ENCODE measurements around the gene NOPCHAP1. TPM values are rescaled to one million over a fixed set of nuclear protein-coding genes. Genes with fewer than 3 reads are reported as not detected.

The NOPCHAP1 gene
- total RNA-seq, 1 experiment from 2014 or later, result 25.6 TPM

GRCh38 chr12:105026411-105026810 lies 40.3 kb downstream of the NOPCHAP1 start:
- no peak for TF ChIP-seq MAX (IDR thresholded peaks at IDR 0.05)
- no peak for TF ChIP-seq CTCF (IDR thresholded peaks at IDR 0.05 in 2 of 3, conservative IDR thresholded peaks at IDR 0.05 in 1 of 3; ENCODE audit: borderline replicate concordance in 1 of 3, insufficient read depth in 1 of 3, low read depth in 2 of 3, low read length in 2 of 3)
- TF ChIP-seq ELF1 (IDR thresholded peaks at IDR 0.05; ENCODE audit: borderline replicate concordance, low read depth), result no peak
- no peak for TF ChIP-seq EGR1 (IDR thresholded peaks at IDR 0.05; ENCODE audit: low read depth)
- TF ChIP-seq EZH2phosphoT487 (IDR thresholded peaks at IDR 0.05; ENCODE audit: borderline replicate concordance), result no peak
- no peak for TF ChIP-seq RAD21 (IDR thresholded peaks at IDR 0.05; ENCODE audit: low read depth)
- no peak for TF ChIP-seq CBX3 (IDR thresholded peaks at IDR 0.05; ENCODE audit: low read depth)
- no peak for TF ChIP-seq POLR2AphosphoS5 (IDR thresholded peaks at IDR 0.05; ENCODE audit: low read depth, low read length)
- no peak for TF ChIP-seq ZNF274 (IDR thresholded peaks at IDR 0.05; ENCODE audit: low read depth, low read length)
- no peak for TF ChIP-seq ZFX (IDR thresholded peaks at IDR 0.05)
- TF ChIP-seq REST (IDR thresholded peaks at IDR 0.05; ENCODE audit: low read depth), result no peak
- TF ChIP-seq FOSL1 (IDR thresholded peaks at IDR 0.05; ENCODE audit: low read depth), result no peak
- no peak for TF ChIP-seq TCF7L2 (IDR thresholded peaks at IDR 0.05; ENCODE audit: borderline replicate concordance, extremely low read depth, insufficient read depth, insufficient read length)
- TF ChIP-seq ZBTB33 (IDR thresholded peaks at IDR 0.05; ENCODE audit: extremely low read depth, insufficient replicate concordance, low read length), result no peak
- no peak for TF ChIP-seq ATF3 (IDR thresholded peaks at IDR 0.05)
- no peak for TF ChIP-seq SP1 (IDR thresholded peaks at IDR 0.05; ENCODE audit: low read depth)
- no peak for TF ChIP-seq EZH2 (IDR thresholded peaks at IDR 0.05)
- no peak for TF ChIP-seq SIN3A (IDR thresholded peaks at IDR 0.05; ENCODE audit: low read depth)
- no peak for TF ChIP-seq JUND (IDR thresholded peaks at IDR 0.05)
- TF ChIP-seq CEBPB (IDR thresholded peaks at IDR 0.05; ENCODE audit: low read depth), result no peak
- Histone ChIP-seq H3K9me3 (ENCODE audit: control insufficient read depth in 1 of 2, insufficient read depth in 1 of 2, low read depth in 1 of 2, low read length in 2 of 2) (no peaks in the 10 kb centered on the region), H3K27ac (ENCODE audit: low read depth, low read length) (no peak overlapping the region), H3K27me3 (ENCODE audit: insufficient read depth, low read length) (no peaks in the 10 kb centered on the region), H3K9me2 (ENCODE audit: insufficient read depth) (no peaks in the 10 kb centered on the region), H3K9ac (ENCODE audit: low read length) (no peak overlapping the region), H3K79me2 (ENCODE audit: insufficient read depth, low read length) (no peaks in the 10 kb centered on the region), H2AFZ (ENCODE audit: low read depth, low read length, poor library complexity, severe bottlenecking) (no peak overlapping the region), H4K20me1 (ENCODE audit: insufficient read depth) (no peaks in the 10 kb centered on the region), H3K4me3 (replicated peaks in 1 of 2; ENCODE audit: low read depth in 1 of 2, low read length in 2 of 2) (no peak overlapping the region), H3K4me1 (ENCODE audit: control insufficient read depth in 1 of 2, insufficient read depth in 2 of 2, low read length in 2 of 2) (no peaks in the 10 kb centered on the region), H3K36me3 (ENCODE audit: control insufficient read depth in 1 of 2, insufficient read depth in 2 of 2, low read length in 2 of 2) (no peaks in the 10 kb centered on the region), H3K4me2 (ENCODE audit: low read length) (no peak overlapping the region)
- no TSS peak for BruUV-seq (replicated peaks)
- ATAC-seq (no peak), DNase-seq (ENCODE audit: low read depth, low spot score) (no peak)
- intact Hi-C loops (cut with micrococcal nuclease), result no loop called here
- POLR2A ChIA-PET, result no interaction called here
- CTCF ChIA-PET, result no interaction called here
- RAD21 ChIA-PET (ENCODE audit: low non-redundant PET in 1 of 2, low total read pairs in 2 of 2, uncharacterized antibody in 2 of 2, unreplicated experiment in 2 of 2), result no interaction called here
